ENCODE measurements around the gene PLSCR1.

PLSCR1 gene

GRCh38 chr3:146505516-146505915 is 38.9 kb downstream of the PLSCR1 start:
- Histone ChIP-seq H3K9ac (ENCODE audit: low read length) (no peak overlapping the region), H3K9me3 (ENCODE audit: low read length) (no peaks in the 10 kb centered on the region), H2AFZ (ENCODE audit: low read length) (no peak overlapping the region), H3F3A (ENCODE audit: insufficient read depth, low read length) (no peaks in the 10 kb centered on the region), H3K4me3 (ENCODE audit: low read depth, low read length, poor library complexity, severe bottlenecking) (no peak overlapping the region), H4K20me1 (ENCODE audit: insufficient read depth, low read length) (no peaks in the 10 kb centered on the region), H3K9me2 (ENCODE audit: low read depth, low read length) (no peaks in the 10 kb centered on the region), H3K27me3 (ENCODE audit: insufficient read depth, low read length) (no peaks in the 10 kb centered on the region), H3K4me1 (ENCODE audit: insufficient read depth, low read length, severe bottlenecking) (no peaks in the 10 kb centered on the region), H3K27ac (ENCODE audit: low read depth, low read length, poor library complexity, severe bottlenecking) (no peak overlapping the region), H3K4me2 (ENCODE audit: low read length) (no peak overlapping the region), H3K36me3 (ENCODE audit: insufficient read depth, low read length) (no peaks in the 10 kb centered on the region), H3K79me2 (ENCODE audit: insufficient read depth, low read length) (no peaks in the 10 kb centered on the region)
- no peak for TF ChIP-seq EZH2 (IDR thresholded peaks at IDR 0.05; ENCODE audit: borderline replicate concordance, low read length)
- no peak for TF ChIP-seq CTCF (IDR thresholded peaks at IDR 0.05; ENCODE audit: low read length)

- no peak overlapping the region for H2AFZ ChIP-seq (ENCODE audit: low read length)
- H3K4me1 ChIP-seq (ENCODE audit: insufficient read depth, low read length, severe bottlenecking), result no peaks in the 10 kb centered on the region
- no peaks in the 10 kb centered on the region for H4K20me1 ChIP-seq (ENCODE audit: insufficient read depth, low read length)
These were observed 39.8 kb downstream of the PLSCR1 start for GRCh38 chr3:146504498-146505197.

GRCh38 chr3:146503461-146504202 is 40.8 kb downstream of the PLSCR1 start:
- H3K27ac ChIP-seq (ENCODE audit: low read depth, low read length, poor library complexity, severe bottlenecking), result no peak overlapping the region
- no peaks in the 10 kb centered on the region for H3K9me2 ChIP-seq (ENCODE audit: low read depth, low read length)
- H3K4me3 ChIP-seq (ENCODE audit: low read depth, low read length, poor library complexity, severe bottlenecking), result no peak overlapping the region
- no peaks in the 10 kb centered on the region for H4K20me1 ChIP-seq (ENCODE audit: insufficient read depth, low read length)
- H3K4me2 ChIP-seq (ENCODE audit: low read length), result no peak overlapping the region
- H3F3A ChIP-seq (ENCODE audit: insufficient read depth, low read length), result no peaks in the 10 kb centered on the region
- no peak overlapping the region for H2AFZ ChIP-seq (ENCODE audit: low read length)
- no peak overlapping the region for H3K9ac ChIP-seq (ENCODE audit: low read length)
- TF ChIP-seq EZH2 (IDR thresholded peaks at IDR 0.05; ENCODE audit: borderline replicate concordance, low read length) (no peak), CTCF (IDR thresholded peaks at IDR 0.05; ENCODE audit: low read length) (peak; percentile 10; the same call in 1 of the 2 replicates)
- no peaks in the 10 kb centered on the region for H3K9me3 ChIP-seq (ENCODE audit: low read length)
- H3K79me2 ChIP-seq (ENCODE audit: insufficient read depth, low read length), result no peaks in the 10 kb centered on the region
- no peaks in the 10 kb centered on the region for H3K27me3 ChIP-seq (ENCODE audit: insufficient read depth, low read length)
- H3K36me3 ChIP-seq (ENCODE audit: insufficient read depth, low read length), result no peaks in the 10 kb centered on the region
- H3K4me1 ChIP-seq (ENCODE audit: insufficient read depth, low read length, severe bottlenecking), result no peaks in the 10 kb centered on the region

More at GRCh38 chr3:146504498-146505197, 39.8 kb downstream of the PLSCR1 start:
- Histone ChIP-seq H3K9me3 (ENCODE audit: low read length) (no peaks in the 10 kb centered on the region), H3F3A (ENCODE audit: insufficient read depth, low read length) (no peaks in the 10 kb centered on the region), H3K27ac (ENCODE audit: low read depth, low read length, poor library complexity, severe bottlenecking) (no peak overlapping the region), H3K4me2 (ENCODE audit: low read length) (no peak overlapping the region), H3K79me2 (ENCODE audit: insufficient read depth, low read length) (no peaks in the 10 kb centered on the region), H3K9ac (ENCODE audit: low read length) (no peak overlapping the region), H3K27me3 (ENCODE audit: insufficient read depth, low read length) (no peaks in the 10 kb centered on the region), H3K9me2 (ENCODE audit: low read depth, low read length) (no peaks in the 10 kb centered on the region), H3K36me3 (ENCODE audit: insufficient read depth, low read length) (no peaks in the 10 kb centered on the region), H3K4me3 (ENCODE audit: low read depth, low read length, poor library complexity, severe bottlenecking) (no peak overlapping the region)
- TF ChIP-seq EZH2 (IDR thresholded peaks at IDR 0.05; ENCODE audit: borderline replicate concordance, low read length) (no peak), CTCF (IDR thresholded peaks at IDR 0.05; ENCODE audit: low read length) (no peak)
